Stimulated activated CD4-positive, alpha-beta T cell treated with anti-CD3 and anti-CD28 coated beads, Interleukin-15, amount 100 ng/mL, for 24 hours (primary cell): ENCODE measurements around the gene OXNAD1.
A peak's percentile ranks its signal among the peaks of the same experiment; 100 is the strongest.

Experiments used
- DNase-seq: peaks from one replicate; pipeline ENCODE4 v3.0.0-alpha.2; 2020

OXNAD1 gene

DNA sequence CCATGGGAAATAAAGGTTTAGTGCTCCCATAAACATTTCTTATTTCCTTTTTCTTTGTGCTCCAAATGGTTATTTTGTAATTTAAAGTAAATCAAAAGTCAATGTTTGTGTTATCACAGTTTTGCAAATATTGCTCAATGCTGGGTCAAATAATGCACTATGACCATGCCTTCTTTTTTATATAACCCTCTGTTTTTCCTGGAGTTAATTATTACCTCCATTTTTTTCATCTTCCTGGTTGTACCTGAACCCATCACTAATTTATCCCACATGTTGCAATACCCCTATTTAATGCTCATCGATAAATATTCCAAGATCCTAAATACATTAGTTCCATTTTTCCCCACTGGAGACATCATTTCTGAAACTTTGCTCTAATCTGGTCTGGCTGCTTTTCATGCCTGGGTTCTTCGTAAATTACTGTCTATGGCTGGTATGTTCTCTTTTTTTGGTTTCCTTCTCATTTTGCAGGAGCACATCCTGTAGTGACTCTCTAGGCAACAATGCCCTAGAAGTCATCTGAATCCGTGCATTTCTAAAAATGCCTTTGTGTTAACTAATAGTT is 66.4 kb downstream of the OXNAD1 start:
- DNase-seq, result no peak

DNA sequence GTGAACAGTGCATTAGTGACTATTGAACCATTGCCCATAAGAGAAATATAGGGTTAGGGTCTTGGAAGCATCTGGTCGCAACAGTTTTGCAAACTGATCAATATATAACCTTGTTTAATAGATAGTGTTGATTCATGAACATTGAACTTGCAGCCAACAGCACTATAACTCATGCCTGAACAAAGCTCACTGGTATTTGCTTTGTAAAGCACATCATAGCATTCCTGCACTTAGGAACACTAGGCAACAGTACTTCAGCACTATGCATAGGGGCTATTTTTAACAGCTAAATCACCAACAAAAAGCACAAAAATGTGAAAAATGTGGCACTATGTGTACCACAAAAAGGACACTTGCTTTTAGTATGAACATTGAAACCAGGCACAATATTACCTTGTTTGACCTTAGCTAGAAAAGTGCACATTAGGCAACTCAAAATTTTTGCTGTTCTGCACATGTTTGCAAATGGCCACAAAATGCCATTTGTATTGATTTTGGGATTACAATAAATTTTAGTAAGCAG is 68.0 kb downstream of the OXNAD1 start:
- no peak for DNase-seq

DNA sequence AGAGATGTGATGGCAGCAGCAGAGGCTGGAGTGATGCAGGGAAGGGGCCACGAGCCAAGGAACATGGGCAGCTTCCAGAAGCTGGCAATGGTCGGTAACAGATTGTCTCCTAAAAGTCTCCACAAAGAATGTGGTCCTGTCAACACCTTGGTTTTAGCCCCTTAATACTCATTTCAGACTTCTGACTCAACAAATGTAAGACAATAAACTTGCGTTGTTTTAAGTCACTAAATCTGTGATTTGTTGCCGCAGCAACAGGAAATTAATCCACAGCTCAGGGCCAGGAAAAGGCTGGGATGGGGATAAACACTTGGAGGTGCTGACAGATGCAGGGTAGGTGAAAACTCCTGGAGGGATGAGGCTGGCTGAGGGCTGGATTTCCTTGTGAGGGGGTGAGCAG is 69.9 kb downstream of the OXNAD1 start:
- no peak for DNase-seq

DNA sequence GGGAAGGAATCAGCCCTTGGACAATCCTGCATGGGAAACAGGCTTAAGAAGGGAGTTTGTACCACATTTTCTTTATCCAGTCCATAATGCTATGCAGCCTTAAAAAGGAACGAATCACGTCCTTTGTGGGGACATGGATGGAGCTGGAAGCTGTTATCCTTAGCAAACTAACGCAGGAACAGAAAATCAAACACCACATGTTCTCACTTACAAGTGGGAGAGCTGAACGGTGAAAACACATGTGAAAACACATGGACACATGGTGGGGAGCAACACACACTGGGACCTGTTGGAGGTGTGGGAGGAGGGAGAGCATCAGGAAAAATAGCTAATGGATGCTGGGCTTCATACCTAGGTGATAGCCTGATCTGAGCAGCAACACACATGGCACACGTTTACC is 70.3 kb downstream of the OXNAD1 start:
- no peak for DNase-seq

DNA sequence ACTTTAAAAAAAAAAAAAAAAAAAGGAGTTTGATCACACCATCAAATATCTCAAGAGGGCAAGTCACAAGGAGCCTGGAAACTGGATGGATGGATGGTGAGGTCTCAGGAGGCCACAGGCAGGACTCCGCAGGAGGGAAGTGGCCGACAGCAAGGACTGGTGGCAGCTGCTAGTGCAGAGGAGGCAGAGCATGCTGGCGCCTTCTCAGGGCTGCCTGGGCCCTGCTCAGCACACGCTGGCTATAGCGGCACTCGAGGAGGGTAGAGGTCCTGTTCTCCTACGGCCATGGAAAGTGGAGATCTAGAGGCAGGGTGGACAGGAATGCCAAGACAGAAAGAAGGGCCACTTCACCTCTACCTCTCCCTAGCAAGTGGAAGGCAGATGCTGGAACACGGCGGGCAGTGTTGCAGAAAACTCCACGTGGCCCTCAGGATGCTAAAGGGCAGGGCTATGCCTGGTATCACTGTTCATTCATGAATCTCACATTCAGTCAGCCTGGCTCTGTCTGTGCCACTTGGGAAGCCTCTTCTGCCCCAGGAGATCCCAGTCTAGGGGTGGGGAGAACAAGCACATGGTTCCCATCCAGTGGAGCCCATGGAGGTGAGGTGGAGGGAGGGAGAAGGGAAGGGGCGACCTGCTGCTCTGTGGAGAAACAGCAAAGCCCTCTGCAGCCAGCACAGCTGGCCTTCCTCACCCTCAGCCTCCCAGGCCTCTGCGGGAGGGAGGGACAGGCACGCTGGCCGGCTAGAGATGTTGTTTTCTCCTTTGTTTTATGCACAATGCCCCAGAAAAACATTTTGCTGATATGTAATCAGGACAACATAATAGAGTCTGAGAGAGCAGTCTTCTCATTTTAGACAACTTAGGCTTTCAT is 71.0 kb downstream of the OXNAD1 start:
- no peak for DNase-seq

DNA sequence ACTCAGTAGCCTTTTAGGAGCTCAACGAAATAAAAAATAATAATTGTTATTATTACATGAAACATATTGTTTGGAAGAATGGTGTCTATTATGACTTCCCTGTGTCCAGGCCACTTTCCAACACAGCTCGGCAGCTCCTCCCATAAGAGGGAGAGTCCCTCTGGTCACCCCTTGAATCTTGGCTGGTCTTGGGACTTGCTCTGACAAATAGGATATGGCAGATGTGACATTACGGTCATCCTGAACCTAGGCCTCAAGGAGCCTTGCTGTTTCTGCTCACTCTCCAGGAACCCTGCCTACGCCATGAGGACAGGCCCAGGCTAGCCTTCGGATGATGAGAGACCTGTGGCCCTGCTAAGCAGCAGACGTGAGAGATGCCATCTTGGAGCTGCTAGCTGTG is 71.8 kb downstream of the OXNAD1 start:
- no peak for DNase-seq

DNA sequence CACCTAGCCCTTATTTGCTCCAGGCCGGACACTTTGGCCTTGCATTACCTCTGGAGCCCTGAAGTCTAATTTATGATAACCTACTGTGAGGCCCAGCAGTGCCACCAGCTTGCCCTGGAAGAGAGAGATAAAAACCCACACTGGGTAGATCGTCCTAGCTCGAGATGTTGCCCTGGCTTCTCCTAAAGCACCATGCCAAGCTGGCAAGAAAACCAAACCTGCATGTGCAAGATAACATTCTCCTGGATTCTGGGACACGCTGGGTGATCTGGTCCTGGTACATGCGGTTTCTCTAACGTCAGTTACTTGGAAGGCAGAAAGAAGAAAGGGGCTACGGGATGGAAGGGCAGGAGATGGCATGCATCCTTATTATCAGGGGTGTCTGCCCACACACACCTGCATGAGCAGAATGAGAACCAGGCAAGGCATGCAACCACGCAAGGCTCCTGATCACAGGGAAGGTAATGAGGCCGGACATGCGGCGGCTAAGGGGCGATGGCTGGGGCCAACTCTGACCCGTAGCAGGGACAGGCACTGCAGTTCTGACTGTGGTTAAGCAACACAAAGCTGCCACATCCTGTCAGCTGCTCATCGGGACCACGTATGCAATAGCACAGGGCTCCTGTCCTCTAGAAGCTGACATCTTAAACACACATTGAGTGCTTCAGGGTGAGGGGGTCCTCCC is 73.0 kb downstream of the OXNAD1 start:
- peak; percentile 55 for DNase-seq

DNA sequence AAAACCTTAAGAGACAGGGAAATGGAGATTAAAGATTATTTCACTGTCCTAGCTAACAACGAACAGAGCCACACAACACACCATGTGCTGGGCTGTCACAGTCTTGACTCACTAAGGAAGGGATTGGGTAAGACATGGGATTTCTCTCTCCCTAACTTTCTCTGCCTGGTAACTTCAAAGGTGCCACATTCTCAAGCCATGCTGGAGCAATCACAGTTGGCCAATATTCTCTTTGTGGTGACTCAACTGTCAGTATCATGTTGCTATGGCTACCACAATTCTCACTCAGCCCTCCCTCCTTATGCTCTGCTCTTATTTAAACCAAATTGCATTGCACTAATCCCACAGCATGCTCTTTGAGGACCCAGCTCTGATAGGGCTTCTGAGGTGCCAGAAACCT is 74.0 kb downstream of the OXNAD1 start:
- no peak for DNase-seq

DNA sequence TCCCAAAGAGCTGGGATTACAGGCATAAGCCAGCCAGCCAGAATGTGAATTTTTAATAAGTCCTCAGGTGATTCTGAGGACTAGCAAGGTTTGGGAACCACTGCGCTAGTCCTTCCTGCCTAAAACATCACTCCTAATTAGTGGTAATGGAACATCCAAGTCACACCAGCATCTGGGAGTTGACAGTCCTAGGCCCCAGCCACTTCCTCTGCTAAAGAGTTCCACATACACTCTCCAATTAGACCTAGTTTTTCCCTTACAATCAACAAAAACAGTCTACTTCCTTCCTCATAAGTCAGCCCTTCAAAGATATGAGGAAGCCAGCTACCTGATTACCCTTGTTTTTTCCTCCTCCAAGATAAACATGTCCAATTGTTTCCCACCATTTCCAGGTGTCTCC is 78.1 kb downstream of the OXNAD1 start:
- DNase-seq, result no peak

DNA sequence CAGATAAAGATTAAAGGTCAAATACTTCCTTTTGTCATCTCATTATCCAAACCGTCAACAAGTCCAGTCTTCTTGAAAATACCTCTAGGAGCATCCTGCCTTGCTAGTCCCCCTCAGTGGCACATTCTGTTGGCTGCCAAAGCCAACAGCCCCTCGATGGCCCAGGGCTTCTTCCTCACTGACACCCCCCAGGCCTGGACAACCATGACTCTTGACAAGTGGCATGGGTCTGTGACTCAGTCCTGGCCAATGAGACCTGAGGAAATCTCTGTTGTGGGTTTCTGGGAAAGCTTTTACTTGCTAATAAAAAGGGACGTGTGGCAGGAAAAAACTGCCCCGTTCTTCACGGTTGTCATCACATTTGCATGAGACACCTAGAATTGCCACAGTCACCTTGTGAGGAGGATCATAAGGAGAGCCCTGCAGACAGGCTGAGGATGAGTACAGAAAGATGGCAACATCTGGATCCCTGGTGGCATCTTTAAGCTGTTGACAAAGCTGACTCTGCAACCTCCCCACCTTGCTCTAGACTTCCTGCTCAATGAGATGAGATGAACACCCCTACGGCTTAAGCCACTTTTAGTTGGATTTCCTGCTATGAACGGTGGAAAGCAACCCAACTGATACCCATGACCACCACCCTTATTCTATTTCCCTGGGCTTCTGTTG is 81.5 kb downstream of the OXNAD1 start:
- no peak for DNase-seq

DNA sequence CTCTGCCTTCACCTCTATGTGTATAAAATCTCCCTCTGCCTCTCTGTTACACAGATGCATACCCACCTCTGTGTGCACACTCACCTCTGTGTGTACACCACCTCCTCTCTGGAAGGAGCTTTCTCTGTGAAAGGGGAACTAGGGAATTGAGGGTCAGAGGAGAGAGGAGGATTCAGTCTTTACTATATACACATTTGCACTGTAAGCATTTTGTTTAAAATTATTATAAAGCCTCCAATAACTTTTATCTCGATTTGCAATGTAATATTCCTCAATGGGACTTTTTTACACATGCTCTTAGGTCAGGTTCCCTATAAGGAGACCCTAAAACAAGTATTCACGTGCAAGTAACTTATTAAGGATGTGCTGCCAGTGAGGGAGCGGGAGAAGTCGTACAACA is 82.5 kb downstream of the OXNAD1 start:
- no peak for DNase-seq

DNA sequence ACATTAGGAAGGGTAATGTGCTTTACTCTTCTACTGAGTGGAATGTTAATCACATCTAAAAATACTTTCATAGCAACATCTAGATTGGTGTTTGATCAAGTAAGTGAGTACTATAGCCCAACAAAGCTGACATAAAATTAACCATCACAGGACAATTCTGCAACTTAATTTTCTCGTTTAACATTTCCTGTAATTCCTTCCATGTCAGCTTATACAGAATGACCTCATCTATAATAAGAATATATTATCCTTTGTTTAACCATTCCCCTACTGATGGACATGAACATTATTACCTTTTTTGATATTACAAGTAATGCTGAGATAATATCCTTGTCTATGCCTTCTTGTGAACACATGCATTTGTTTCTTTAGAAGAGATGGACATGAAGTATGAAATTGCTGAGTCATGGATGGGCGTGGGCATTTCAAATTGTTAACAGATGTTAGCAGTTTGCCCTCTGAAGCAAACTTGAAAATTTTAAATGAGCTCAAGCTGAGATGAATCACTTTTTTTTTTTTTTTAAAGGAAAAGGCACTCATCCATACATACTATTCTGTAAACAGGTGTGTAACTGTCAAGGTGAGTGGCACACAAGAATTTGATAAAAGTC is 85.1 kb downstream of the OXNAD1 start:
- DNase-seq, result no peak

DNA sequence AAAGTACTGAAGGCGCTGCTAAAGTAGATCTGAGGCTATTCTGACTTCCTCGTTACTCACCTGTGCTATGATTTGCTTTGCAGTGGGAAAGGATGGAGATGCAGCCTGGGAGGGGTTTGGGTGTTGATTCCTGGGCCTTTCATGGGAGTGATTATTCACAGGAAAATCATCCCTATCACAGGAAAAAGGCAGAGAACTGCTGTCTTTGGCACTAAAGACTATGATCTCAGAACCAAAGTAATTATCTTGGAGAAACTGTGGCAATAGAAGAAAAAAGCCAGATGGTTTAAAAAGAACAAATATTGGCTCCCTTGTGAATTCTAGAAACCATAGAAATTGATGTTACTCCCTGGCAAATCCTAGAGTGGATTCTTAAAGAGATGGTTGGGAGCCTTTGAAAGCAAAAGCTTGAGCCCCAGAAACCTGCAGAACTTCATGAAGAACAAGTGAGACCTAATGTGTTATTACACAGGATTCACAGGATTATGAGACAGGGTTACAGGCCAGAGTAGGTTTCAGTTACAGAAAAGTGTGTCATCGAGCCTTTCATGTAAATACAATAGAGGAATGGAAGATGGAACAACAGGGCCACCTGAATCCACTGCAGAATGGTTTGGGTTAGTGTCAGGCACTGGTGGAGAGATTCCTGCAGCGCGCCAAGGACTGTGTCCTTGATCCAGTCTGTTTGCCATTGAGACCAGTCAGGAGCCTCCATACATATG is 85.7 kb downstream of the OXNAD1 start:
- no peak for DNase-seq

DNA sequence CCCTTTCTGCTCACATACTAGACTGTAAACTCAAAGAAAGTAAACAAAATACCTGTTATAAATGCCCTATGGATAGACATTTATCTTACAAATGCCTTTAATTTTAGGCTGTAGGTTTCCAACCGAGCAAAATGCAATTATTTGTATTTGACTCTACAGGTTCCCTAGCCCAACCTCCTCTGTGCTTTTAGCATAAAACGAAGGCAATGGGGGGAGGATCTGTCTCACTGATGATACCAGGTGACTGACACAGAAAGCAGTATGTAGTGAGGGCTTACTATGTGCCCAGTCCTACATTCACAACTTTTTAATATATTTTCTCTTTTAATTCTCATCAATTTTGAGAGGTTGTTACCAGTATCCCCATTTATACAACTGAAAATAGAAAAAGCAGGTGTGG is 87.4 kb downstream of the OXNAD1 start:
- DNase-seq, result no peak

DNA sequence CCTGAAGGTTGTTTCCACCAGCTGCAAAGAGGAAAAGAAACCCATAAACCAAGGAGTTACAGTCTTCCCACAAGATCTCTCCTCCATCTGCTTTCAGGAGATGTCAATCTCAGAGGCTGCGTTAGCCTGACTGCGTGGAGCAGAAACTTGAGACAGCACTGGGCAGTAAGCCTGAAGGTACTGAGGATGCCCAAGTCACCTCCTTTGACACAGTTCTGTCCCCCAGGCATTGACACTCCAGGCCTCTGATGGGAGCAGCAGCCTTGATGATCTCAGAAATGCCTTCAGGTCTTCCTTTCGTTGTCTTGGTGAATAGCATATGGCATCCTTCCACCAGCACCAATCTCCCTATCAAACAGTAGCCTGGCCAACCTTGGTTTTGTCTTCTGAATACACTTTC is 89.3 kb downstream of the OXNAD1 start:
- no peak for DNase-seq
